SK-MEL-5 (cell line): ENCODE data around the gene ABHD3. TPM values are rescaled to one million over a fixed set of nuclear protein-coding genes. Genes with fewer than 3 reads are reported as not detected.
"Not testable (repeated sequence)": the region's sequence is repeated elsewhere in the genome, so short reads cannot be mapped to it uniquely, and the experiment has no call there.

ENCODE experiments used
- DNase-seq: peaks from one replicate; pipeline ENCODE4 v3.0.0-alpha.2; 2016; ENCODE audit warnings: low read depth, low spot score
- in situ Hi-C: cut with HindIII; loops from 2 replicates; pipeline ENCODE4 v1.10.0; 2016; ENCODE audit warnings: low sequenced_read_pairs, high pct_unique_total_duplicates, low pct_unique_long_range_greater_than_20kb
- total RNA-seq: library from RNA; depleted of rRNA; stranded (reverse); fragments of >200 nt; shearing (Covaris generic); gene quantifications from 2 replicates; pipeline ENCODE4 v1.2.3, GENCODE V29; 2014

ABHD3 gene
- total RNA-seq, 1 experiment from 2014 or later: 21.9 TPM

DNA sequence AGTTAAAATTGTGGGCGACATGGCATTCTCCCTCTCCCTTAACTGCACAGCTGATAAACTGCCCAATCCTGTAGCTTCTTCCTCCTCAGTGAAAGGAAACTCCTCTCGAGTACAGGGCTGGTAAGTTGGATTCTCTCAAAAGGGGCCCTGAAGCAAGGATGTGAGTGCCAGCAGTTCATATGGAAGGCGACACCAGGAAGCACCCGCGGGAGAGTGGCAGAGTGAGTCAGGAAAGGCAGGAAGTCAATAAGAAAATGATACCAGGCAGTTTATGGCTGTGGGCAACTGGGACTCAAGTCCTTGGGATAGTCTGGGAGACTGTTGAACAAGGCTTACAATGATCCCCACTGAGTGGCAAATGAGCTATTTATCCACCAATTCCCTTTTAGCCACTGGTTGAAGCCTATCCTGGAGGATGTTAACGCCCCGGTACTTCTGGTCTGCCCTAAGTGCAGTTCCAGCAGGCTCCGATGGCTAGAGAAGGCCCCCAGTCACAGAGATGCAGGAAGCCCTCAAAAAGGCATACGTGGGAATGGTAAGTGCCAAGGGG lies 34.8 kb downstream of the ABHD3 start:
- DNase-seq: no peak
- in situ Hi-C loops: no loop called here

DNA sequence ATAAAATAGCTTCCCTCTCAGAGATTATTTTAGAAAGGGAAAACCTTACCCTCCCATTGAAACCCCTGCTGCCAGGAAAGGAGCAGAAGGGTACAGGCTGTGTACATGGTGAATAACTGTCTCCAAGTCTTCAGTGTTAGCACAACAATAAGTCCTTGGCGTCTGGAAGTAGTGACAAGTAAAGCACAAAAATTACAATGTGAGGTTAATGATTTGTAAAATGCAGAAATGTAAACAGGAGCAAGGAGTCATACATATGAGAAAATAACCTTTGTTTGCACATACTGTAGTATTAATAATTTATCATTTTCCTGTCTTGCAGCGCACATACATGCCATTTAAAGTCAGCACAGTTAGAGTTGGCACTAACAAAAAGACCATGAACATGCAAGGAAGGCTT lies 40.5 kb downstream of the ABHD3 start:
- in situ Hi-C loops: no loop called here
- DNase-seq: no peak

DNA sequence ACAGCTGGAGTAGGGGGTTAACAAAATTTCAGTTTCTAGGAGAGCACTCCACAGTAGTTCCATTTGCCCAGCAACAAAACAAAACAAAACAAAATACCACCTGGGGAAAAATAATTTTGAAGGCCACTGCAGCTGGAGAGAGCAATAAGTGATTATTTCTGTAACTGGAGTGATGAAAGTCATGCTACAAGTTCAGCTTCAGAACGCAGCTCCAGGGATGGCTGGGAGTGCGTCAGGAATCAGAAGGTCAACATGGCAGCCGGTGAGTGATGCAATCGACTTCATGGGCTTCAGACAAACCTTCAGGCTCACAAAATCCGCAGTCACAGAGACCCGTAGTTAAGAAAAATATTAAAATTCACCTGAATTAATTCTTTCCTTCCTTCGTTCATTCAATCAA lies 41.0 kb downstream of the ABHD3 start:
- no peak for DNase-seq
- in situ Hi-C loops: no loop called here

DNA sequence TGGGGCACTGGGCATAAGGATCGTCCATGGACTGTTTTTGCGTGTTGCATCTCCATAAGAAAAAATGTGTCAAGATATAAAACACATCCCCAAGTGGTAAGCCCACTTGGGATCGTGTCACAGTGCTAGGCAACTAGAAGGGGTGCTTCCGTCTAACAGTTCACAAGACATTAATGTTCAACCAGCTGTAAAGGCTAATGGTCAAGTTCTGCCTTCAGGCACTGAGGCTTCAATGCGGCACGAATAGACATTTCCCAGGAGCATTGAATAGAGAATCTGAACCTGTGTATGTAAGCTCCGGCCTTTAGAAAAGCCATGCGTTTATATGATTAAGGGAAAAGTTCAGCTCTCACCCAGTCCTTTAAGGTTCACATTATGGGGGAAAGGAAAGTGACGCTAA lies 42.0 kb downstream of the ABHD3 start:
- in situ Hi-C loops: no loop called here
- no peak for DNase-seq

DNA sequence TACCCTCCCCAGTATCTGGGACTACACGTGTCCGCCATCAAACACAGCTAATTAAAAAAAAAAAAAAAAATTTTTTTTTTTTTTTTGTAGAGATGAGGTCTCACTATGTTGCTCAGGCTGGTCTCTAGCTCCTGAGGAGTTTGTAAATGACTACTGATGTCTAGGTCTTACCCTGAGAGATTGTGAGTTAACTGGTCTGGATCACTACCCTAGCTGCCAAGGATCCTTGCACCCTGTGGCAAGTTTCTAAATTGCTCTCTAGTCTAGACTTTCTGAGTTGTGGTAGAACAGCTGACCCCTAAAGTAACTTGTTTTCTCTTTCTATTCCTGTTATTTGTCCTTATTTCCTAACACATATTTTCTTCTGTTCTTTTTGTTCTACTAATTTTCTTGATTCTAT lies 44.5 kb downstream of the ABHD3 start:
- in situ Hi-C loops: no loop called here
- no peak for DNase-seq

DNA sequence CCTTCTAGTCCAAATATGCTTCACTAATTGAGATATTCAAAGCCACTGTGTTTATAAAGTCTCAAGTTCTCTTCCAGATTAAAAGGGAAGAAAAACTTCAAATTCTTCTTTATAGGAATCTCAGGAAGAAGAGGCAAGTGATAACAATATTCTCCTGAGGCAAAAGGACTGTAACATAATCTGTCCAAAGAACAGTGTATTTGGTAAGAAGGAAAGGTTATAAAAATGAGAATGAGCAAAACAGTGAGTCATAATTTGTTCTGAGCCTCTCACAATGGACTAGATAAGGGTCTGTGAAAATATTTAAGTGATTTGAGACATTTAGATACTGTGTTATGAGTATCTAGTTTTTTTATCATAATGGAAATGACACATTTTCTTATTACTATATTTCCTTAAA lies 48.2 kb downstream of the ABHD3 start:
- no peak for DNase-seq
- in situ Hi-C loops: no loop called here

DNA sequence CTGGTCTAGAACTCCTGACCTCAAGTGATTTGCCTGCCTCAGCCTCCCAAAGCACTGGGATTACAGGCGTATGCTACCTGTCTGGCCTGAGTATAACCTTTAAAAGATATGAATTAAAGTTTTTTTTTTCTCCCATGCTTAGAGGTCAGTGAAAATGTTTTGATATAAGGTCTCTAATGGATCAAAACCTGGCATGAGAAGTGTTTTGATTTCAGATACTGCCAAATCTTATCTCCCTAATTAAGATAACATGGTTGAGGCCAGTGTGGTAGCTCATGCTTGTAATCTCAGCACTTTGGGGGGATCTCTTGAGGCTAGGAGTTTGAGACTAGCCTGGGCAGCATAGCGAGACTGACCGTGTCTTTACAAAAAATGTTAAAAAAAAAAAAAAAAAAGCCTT lies 51.2 kb downstream of the ABHD3 start:
- no peak for DNase-seq
- in situ Hi-C loops: no loop called here

DNA sequence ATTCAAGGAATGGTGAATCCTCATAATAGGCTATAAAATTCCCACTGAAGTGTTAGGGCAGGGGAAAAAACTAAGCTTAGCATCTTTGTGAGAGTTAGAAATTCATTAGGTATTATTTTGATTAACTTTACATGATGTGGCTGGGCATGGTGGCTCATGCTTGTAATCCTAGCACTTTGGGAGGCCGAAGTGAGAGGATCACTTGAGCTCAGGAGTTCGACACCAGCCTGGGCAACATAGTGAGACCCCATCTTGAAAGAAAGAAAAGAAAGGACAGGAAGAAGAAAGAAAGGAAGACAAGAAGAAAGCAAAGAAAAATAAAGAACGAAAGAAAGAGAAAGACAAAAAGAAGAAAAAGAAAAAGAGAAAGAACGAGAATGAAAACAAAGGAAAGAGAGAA lies 52.5 kb downstream of the ABHD3 start:
- in situ Hi-C loops: no loop called here
- no peak for DNase-seq

DNA sequence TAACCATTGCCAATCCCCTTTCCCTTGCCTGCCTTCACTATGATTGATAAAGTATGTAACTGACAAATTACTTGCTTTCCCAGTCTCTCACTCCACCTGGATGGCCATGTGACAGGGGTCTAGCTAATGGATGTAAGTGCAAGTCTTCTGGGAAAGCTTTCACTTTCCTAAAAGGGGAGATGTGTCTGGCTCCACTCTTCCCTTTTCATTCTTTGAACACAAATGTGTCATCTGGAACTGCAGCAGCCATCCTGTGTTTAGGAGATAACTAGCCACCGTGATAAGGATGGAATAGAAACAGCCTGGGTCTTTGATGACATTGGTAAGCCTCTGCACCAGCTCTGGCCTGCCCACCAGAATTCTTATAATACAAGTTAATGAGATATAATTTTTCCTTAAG lies 54.3 kb downstream of the ABHD3 start:
- DNase-seq: no peak
- in situ Hi-C loops: no loop called here

DNA sequence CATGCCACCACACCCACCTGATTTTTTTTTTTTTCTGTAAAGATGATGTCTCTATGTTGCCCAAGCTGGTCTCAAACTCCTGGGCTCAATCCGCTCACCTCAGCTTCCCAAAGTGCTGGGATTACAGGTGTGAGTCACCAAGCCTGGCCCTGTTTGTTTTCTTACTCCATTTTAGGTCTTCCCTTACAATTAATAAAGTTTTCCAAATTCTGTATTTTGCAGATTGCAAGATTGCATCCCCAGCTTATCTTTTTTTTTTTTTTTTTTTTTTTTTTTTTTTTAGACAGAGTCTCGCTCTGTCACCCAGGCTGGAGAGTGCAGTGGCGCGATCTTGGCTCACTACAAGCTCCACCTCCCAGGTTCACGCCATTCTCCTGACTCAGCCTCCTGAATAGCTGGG lies 64.2 kb downstream of the ABHD3 start:
- in situ Hi-C loops, DNase-seq: not testable (repeated sequence)

DNA sequence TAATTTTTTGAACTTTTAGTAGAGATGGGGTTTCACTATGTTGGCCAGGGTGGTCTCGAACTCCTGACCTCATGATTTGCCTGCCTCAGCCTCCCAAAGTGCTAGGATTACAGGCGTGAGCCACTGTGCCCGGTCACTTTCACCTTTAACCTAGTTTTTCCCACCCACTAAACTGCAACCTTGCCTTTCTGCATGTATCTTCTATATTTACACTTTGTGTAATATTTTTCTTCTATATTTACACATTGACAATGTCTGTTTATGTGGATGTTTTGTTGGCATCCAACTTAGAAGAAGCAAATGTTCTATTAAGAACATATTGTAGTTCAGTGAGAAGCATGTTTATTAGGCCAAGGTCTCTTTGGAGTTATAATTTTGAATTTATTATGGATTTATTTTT lies 65.8 kb downstream of the ABHD3 start:
- no peak for DNase-seq
- in situ Hi-C loops: no loop called here

DNA sequence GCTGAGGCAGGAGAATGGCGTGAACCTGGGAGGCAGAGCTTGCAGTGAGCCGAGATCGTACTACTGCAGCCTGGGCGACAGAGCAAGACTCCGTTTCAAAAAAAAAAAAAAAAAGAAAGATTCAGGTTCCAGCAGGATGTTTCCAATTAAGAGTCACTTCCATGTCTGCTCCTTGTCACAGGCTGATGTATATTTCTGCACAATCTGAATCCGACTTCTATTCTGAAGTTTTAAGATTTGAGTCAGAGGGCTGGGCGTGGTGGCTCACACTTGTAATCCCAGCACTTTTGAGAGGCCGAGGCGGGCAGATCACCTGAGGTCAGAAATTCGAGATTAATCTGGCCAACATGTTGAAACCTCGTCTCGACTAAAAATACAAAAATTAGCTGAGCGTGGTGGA lies 67.8 kb downstream of the ABHD3 start:
- in situ Hi-C loops: no loop called here
- DNase-seq: no peak

DNA sequence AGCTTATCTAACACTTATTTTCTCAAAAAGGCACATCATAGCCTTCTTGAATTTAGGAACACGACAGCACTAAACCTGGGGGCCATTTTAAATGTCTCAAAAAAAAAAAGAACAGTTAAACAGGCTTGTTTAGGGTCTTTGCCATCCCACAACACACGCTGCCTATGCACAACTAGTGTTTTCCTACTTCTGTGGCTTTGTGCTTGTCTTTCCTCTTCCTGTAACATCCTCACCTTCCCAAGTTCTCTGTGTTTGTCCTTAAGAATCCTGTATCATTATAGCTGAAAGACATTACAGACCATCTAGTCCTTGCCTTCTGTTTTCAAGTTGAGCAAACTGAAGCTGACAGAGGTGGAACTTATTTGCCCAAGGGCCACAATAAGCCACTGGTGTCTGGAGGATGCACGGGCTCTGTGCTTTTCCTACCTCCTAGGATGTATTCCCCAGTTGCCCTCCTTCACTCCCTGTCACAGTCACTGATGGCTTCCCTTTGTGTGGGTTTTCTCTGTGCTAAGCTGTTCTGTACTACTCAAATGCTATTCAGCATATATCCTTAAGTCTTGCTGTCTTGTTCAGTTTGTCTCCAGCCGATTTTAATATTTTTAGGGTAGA lies 69.9 kb downstream of the ABHD3 start:
- in situ Hi-C loops: no loop called here
- DNase-seq: no peak

DNA sequence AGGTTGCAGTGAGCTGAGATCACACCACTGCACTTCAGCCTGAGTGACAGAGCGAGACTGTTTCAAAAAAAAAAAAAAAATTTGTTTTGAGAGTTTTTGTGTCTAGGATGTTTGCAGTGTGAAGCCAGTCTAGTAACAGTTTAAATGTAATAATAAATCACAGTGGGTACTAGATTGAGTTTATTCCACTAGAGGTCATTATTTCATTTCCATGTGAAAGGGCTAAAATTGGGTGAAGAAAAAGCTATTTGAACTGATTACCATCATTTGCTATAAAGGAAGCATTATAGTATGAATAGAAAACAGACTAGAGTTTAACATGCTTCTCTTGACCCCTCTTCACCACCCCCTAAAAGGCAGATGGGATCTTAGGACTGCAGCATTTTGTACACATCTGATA lies 72.2 kb downstream of the ABHD3 start:
- no peak for DNase-seq

DNA sequence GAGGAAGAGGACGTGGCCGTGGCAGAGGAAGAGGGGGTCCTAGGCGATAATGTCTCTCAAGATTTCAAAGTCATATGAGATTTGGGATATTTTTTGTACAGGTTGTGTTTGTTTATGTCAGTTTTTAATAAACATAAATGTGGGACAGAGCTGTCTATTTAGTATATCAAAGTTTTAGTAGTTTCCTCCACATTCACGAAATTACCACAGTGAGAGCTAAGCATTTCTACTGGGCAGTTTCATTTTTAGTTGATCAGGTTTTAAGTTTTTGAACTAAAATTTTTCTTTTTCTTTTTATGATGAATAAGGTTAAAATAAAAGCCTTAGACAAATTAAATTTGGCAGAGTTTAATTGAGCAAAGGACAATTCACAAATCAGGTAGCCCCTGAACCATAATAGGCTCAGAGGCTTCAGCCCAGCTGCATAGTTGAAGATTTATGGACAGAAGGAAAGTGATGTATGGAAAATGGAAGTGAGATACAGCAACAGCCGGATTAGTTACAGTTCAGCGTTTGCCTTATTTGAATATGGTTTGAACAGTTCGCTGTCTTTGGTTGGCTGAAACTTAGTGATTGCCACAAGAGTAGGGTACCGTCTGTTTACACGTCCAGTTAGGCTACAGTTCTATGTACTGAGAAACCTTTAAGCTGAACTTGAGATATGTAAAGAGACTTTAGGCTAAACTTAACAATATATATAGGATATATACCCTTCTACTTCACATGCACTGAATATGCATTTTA lies 75.3 kb downstream of the ABHD3 start:
- in situ Hi-C loops: no loop called here
- DNase-seq: no peak

More for the DNA sequence above, 72.2 kb downstream of the ABHD3 start:
- in situ Hi-C loops: no loop called here

DNA sequence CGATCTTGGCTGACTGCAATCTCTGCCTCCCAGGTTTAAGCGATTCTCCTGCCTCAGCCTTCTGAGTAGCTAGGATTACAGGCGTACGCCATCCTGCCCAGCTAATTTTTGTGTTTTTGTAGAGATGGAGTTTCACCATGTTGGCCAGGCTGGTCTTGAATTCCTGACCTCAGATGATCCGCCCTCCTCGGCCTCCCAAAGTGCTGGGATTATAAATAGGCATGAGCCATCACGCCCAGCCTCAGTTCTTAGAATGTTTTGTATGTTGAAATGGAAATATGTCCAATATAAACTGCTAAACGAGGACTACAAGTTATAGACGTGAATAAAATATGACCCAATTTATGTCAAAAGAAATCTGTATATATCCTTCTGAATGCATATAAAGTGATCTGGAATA lies 82.9 kb downstream of the ABHD3 start:
- DNase-seq, in situ Hi-C loops: not testable (repeated sequence)

DNA sequence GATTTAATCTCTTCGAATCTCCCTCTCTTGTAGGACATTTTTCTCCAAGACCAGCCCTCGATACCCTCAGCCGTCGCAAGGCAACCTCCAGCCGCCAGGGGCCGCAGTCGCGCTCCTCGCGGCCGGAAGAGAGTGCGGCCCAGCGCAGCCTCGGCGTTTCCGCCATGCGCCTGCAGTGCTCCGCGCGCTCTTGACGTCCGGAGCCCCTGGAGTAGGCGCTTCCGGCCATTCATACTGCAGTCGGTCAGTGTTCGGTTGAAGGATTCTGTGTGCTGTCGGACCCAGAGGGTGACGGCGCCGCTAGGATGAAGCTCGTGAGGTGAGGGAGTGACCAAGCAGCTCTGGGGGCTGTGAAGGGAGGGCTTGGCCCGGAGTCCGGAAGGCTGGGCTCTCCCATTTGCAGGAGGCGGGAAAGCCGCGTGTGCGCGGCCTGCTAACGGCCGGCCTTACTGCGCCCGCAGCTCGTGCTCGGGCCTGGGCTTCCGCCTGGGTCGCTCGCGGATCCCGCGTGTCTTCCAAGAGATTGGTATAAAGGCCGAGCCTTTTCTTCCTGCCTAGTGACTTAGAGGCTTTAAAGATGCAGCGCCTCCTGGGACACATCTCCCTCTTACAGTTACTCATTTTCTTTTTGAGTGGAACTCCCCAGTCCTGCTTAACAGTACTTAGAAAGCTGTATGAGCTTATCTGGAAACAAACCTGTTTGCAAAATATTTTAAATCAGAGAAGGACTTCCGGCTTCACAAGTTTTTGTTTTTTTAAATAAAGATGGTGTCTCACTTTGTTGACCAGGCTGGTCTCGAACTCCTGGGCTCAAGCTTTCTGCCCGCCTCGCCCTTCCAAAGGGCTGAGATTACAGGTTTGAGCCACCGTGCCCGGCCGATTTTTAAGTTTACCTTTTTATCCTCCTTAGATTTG lies 92.2 kb downstream of the ABHD3 start, which contains the start of gene SNRPD1:
Gene SNRPD1 (plus strand): TSS at position 190 of the 915 bp plus-strand sequence. CDS start 116 bp downstream, at position 306.
- peak; percentile 89 for DNase-seq
- in situ Hi-C loops: no loop called here
